Right lobe of liver (tissue), 6 donors: ENCODE measurements around the gene L3MBTL3. TPM values are rescaled to one million over a fixed set of nuclear protein-coding genes. Genes with fewer than 3 reads are reported as not detected.

Source experiments
- ATAC-seq, 4 donors: fragments of 200-7000 bp; cut with Tn5 transposase; one replicate each; pipeline ENCODE4 v1.9.1; 2020; ENCODE audit warnings: mild to moderate bottlenecking in 4 of 4, moderate library complexity in 4 of 4
- DNase-seq, 3 donors: peaks; one replicate each; pipeline ENCODE4 v3.0.0-alpha.2; 2020
- H3K27ac ChIP-seq, 3 donors: fragments of 200-600 bp; one replicate each; pipeline ENCODE4 v1.8.0; 2022
- H3K27me3 ChIP-seq, 2 donors: fragments of 200-600 bp; one replicate each; pipeline ENCODE4 v1.8.0; 2022
- H3K36me3 ChIP-seq, 4 donors: fragments of 200-600 bp; sonication (generic) in 1 of 4; one replicate each; pipeline versions ENCODE4 v1.5.1 to v1.8.0; 2017 to 2022; ENCODE audit warnings: control low read depth in 1 of 4
- H3K4me1 ChIP-seq, 4 donors: fragments of 200-600 bp; sonication (generic) in 1 of 4; one replicate each; pipeline versions ENCODE4 v1.5.1 to v1.8.0; 2017 to 2022; ENCODE audit warnings: control low read depth in 1 of 4
- H3K4me3 ChIP-seq, 3 donors: fragments of 200-600 bp; one replicate each; pipeline ENCODE4 v1.8.0; 2022
- H3K9me3 ChIP-seq, 4 donors: fragments of 200-600 bp; sonication (generic) in 1 of 4; one replicate each; pipeline versions ENCODE4 v1.5.1 to v1.8.0; 2017 to 2022; ENCODE audit warnings: control low read depth in 1 of 4
- CTCF ChIP-seq, 4 donors: fragments of 200-600 bp in 3 of 4; fragments of 450-650 bp in 1 of 4; IDR thresholded peaks; one replicate each; pipeline versions ENCODE4 v1.5.1 to v1.8.0; 2016 to 2022; ENCODE audit warnings: antibody characterized with exemption in 4 of 4, mild to moderate bottlenecking in 2 of 4
- POLR2A ChIP-seq: fragments of 450-650 bp; IDR thresholded peaks from one replicate; pipeline ENCODE4 v1.6.1; 2017; ENCODE audit warnings: antibody characterized with exemption, mild to moderate bottlenecking
- WGBS: methylation state at CpG from one replicate; pipeline ENCODE4 v1.1.6; 2018; ENCODE audit warnings: low coverage, low lambda C conversion rate; ENCODE audit not compliant: insufficient coverage; ENCODE audit errors: missing lambda C conversion rate; 5-methylcytosine and 5-hydroxymethylcytosine counted together
- intact Hi-C, 2 donors: fragments of 100-400 bp; cut with DNase I; formaldehyde crosslinking; loops; one replicate each; pipeline versions ENCODE4 v1.11.2 to v1.14.1; 2022
- total RNA-seq, 6 experiments: library from RNA; depleted of rRNA in 2 of 6; stranded (reverse); fragments of >200 nt in 2 of 6; fragmentation: NEBNext Ultra II Directional in 3 of 6; extraction: Animal tissue kit (Norgen Biotek cat#: 25700) in 3 of 6; gene quantifications; one replicate each; pipeline versions ENCODE4 v1.1.0 to v1.2.4, GENCODE V29; 2016 to 2023
- donor health status: DM: no; HTN: yes; CAD: no.
- donor health status: DM: no; HTN: no; CAD: no.
- donor health status: DM: no; HTN: no; CAD: no.
- donor health status: DM: no; HTN: yes; CAD: no.
- donor health status: DM: no; HTN: yes; CAD: no.

Gene L3MBTL3
- total RNA-seq, 6 experiments from 2014 or later, result 3.0 to 13.2 (median 7.2) TPM

- no peaks in the 10 kb centered on the region for H3K9me3 ChIP-seq
- H3K27me3 ChIP-seq, result no peaks in the 10 kb centered on the region
- no peaks in the 10 kb centered on the region for H3K36me3 ChIP-seq
- ATAC-seq, result no peak
- H3K27ac ChIP-seq, result no peak overlapping the region
- no peak for DNase-seq
- 36% methylated on average over 1 of the region's 1 CpG for WGBS
- TF ChIP-seq POLR2A, result no peak
- TF ChIP-seq CTCF (IDR thresholded peaks at IDR 0.05), result no peak
- no peak overlapping the region for H3K4me3 ChIP-seq
- H3K4me1 ChIP-seq, result no peaks in the 10 kb centered on the region
- intact Hi-C loops, result no loop called here
Measured at GRCh38 chr6:129980821-129981220, 37.6 kb upstream of the L3MBTL3 start.

- H3K27ac ChIP-seq, result no peak overlapping the region
- ATAC-seq (no peak), DNase-seq (no peak)
- H3K4me3 ChIP-seq, result no peak overlapping the region
- H3K36me3 ChIP-seq, result no peaks in the 10 kb centered on the region
- no peaks in the 10 kb centered on the region for H3K9me3 ChIP-seq
- intact Hi-C loops, result no loop called here
- no peaks in the 10 kb centered on the region for H3K27me3 ChIP-seq
- no peaks in the 10 kb centered on the region for H3K4me1 ChIP-seq
- TF ChIP-seq CTCF (IDR thresholded peaks at IDR 0.05) (no peak), POLR2A (no peak)
- 36% methylated on average over 2 of the region's 2 CpGs for WGBS
Measured at GRCh38 chr6:129981598-129981997, 36.8 kb upstream of the L3MBTL3 start.

- intact Hi-C loops, result no loop called here
- no peaks in the 10 kb centered on the region for H3K36me3 ChIP-seq
- 42% methylated on average over 1 of the region's 1 CpG for WGBS
- no peaks in the 10 kb centered on the region for H3K27me3 ChIP-seq
- no peak overlapping the region for H3K27ac ChIP-seq
- no peak overlapping the region for H3K4me3 ChIP-seq
- no peaks in the 10 kb centered on the region for H3K4me1 ChIP-seq
- no peak for DNase-seq
- H3K9me3 ChIP-seq, result no peaks in the 10 kb centered on the region
- no peak for ATAC-seq
- no peak for TF ChIP-seq CTCF (IDR thresholded peaks at IDR 0.05)
- no peak for TF ChIP-seq POLR2A
Measured at GRCh38 chr6:129989396-129989795, 29.0 kb upstream of the L3MBTL3 start.

GRCh38 chr6:129992881-129993280, 25.5 kb upstream of the L3MBTL3 start:
- H3K27me3 ChIP-seq, result no peaks in the 10 kb centered on the region
- no peak for DNase-seq
- no peaks in the 10 kb centered on the region for H3K9me3 ChIP-seq
- WGBS, result 73% methylated on average over 3 of the region's 3 CpGs
- no peak overlapping the region for H3K27ac ChIP-seq
- intact Hi-C loops, result no loop called here
- ATAC-seq, result no peak
- H3K4me1 ChIP-seq, result no peaks in the 10 kb centered on the region
- no peak overlapping the region for H3K4me3 ChIP-seq
- no peaks in the 10 kb centered on the region for H3K36me3 ChIP-seq
- TF ChIP-seq CTCF (IDR thresholded peaks at IDR 0.05), result no peak
- no peak for TF ChIP-seq POLR2A

GRCh38 chr6:129994410-129994809, 24.0 kb upstream of the L3MBTL3 start:
- no peaks in the 10 kb centered on the region for H3K9me3 ChIP-seq
- 33% methylated on average over 1 of the region's 4 CpGs for WGBS

More at GRCh38 chr6:129994410-129994809, 24.0 kb upstream of the L3MBTL3 start:
- ATAC-seq (no peak), DNase-seq (no peak)
- H3K4me3 ChIP-seq, result no peak overlapping the region
- H3K27me3 ChIP-seq, result no peaks in the 10 kb centered on the region
- H3K36me3 ChIP-seq, result no peaks in the 10 kb centered on the region
- no peaks in the 10 kb centered on the region for H3K4me1 ChIP-seq
- no peak overlapping the region for H3K27ac ChIP-seq
- intact Hi-C loops, result no loop called here
- no peak for TF ChIP-seq POLR2A
- TF ChIP-seq CTCF (IDR thresholded peaks at IDR 0.05), result no peak
